CD8-positive, alpha-beta memory T cell (primary cell): ENCODE results near the gene SH3BP5L. TPM values are rescaled to one million over a fixed set of nuclear protein-coding genes. Genes with fewer than 3 reads are reported as not detected.
A peak's percentile ranks its signal among the peaks of the same experiment; 100 is the strongest.

Experiments used
- CTCF ChIA-PET: fragments of 350-600 bp; sonication (Branson Sonifier 250); formaldehyde crosslinking; loops from one replicate; lab custom pipeline; 2021; ENCODE audit warnings: antibody characterized with exemption; lab: Charles Lee
- POLR2A ChIA-PET: fragments of 350-600 bp; sonication (Branson Sonifier 250); formaldehyde crosslinking; loops from one replicate; lab custom pipeline; 2021; ENCODE audit warnings: antibody characterized with exemption; lab: Charles Lee
- DNase-seq, 5 donors: peaks; one replicate each; pipeline versions ENCODE4 v3.0.0 to v3.0.0-alpha.2; 2020 to 2022; ENCODE audit warnings: mixed read lengths in 1 of 5
- H3K27ac ChIP-seq: one replicate; pipeline ENCODE4 v1.7.0; 2013; ENCODE audit warnings: low read depth, mild to moderate bottlenecking, low read length, moderate library complexity
- H3K27me3 ChIP-seq: 2 replicates; pipeline ENCODE4 v1.7.0; 2013; ENCODE audit warnings: low read length, mild to moderate bottlenecking; ENCODE audit not compliant: insufficient read depth, poor library complexity, severe bottlenecking
- H3K36me3 ChIP-seq: 2 replicates; pipeline ENCODE4 v1.7.0; 2013; ENCODE audit warnings: mild to moderate bottlenecking, low read length, moderate library complexity; ENCODE audit not compliant: insufficient read depth
- H3K4me1 ChIP-seq: 2 replicates; pipeline ENCODE4 v1.7.0; 2013; ENCODE audit warnings: mild to moderate bottlenecking, low read length, moderate library complexity; ENCODE audit not compliant: insufficient read depth
- H3K4me3 ChIP-seq: 2 replicates; pipeline ENCODE4 v1.7.0; 2013; ENCODE audit warnings: mild to moderate bottlenecking, low read length
- H3K9me3 ChIP-seq: 2 replicates; pipeline ENCODE4 v1.7.0; 2013; ENCODE audit warnings: mild to moderate bottlenecking, low read length
- H3K27ac Mint-ChIP-seq, 8 donors: one replicate each; pipeline ENCODE4 v1.8.0; 2020 to 2021; ENCODE audit warnings: mixed read lengths in 8 of 8, mild to moderate bottlenecking in 6 of 8, inconsistent platforms in 3 of 8, moderate library complexity in 3 of 8
- H3K27me3 Mint-ChIP-seq, 2 donors: one replicate each; pipeline ENCODE4 v1.8.0; 2020 to 2021; ENCODE audit warnings: mixed read lengths in 2 of 2, mild to moderate bottlenecking in 1 of 2, moderate library complexity in 1 of 2
- H3K36me3 Mint-ChIP-seq, 3 donors: one replicate each; pipeline ENCODE4 v1.8.0; 2020 to 2021; ENCODE audit warnings: mixed read lengths in 3 of 3, inconsistent platforms in 1 of 3, mild to moderate bottlenecking in 1 of 3
- H3K4me1 Mint-ChIP-seq, 3 donors: one replicate each; pipeline ENCODE4 v1.8.0; 2020 to 2021; ENCODE audit warnings: mixed read lengths in 3 of 3, inconsistent platforms in 1 of 3, mild to moderate bottlenecking in 1 of 3
- H3K4me3 Mint-ChIP-seq, 7 donors: one replicate each; pipeline ENCODE4 v1.8.0; 2020 to 2021; ENCODE audit warnings: mixed read lengths in 7 of 7, mild to moderate bottlenecking in 6 of 7, moderate library complexity in 4 of 7, inconsistent platforms in 2 of 7
- H3K9me3 Mint-ChIP-seq, 5 donors: one replicate each; pipeline ENCODE4 v1.8.0; 2020 to 2022; ENCODE audit warnings: mixed read lengths in 5 of 5, mild to moderate bottlenecking in 3 of 5, moderate library complexity in 2 of 5, inconsistent platforms in 1 of 5
- polyA plus RNA-seq: library from polyadenylated mRNA; unstranded; fragments of 300-500 nt; fragmentation: Illumina TruSeq; gene quantifications from one replicate; pipeline ENCODE4 v1.2.3, GENCODE V29; 2021
- total RNA-seq, 2 experiments: library from RNA; stranded (reverse); gene quantifications; one replicate each; pipeline ENCODE4 v1.2.3, GENCODE V29; 2021

SH3BP5L gene
- total and polyA plus RNA-seq, 3 experiments from 2014 or later = 3.8 to 21.8 (median 20.1) TPM

GRCh38 chr1:248857201-248857600 is 31.5 kb upstream of the SH3BP5L start:
- ChIA-PET CTCF (interaction anchor here (0.8 kb wide), 1 partner anchor 19 kb away, joined by 3 read pairs; the partner anchor contains the start of gene ZNF672), POLR2A (no interaction called here)
- peaks cover 0 to 4% (median 0%) of the 10 kb centered on the region in 3 donors for H3K36me3 Mint-ChIP-seq
- H3K4me3 Mint-ChIP-seq = peak overlapping the region; percentile 30 to 94 (median 88)
- Histone ChIP-seq H3K9me3 (no peaks in the 10 kb centered on the region), H3K27ac (peak overlapping the region; percentile 77), H3K4me1 (peaks cover 67% of the 10 kb centered on the region), H3K27me3 (no peaks in the 10 kb centered on the region), H3K4me3 (no peak overlapping the region), H3K36me3 (no peaks in the 10 kb centered on the region)
- H3K4me1 Mint-ChIP-seq = peaks cover 34 to 44% (median 40%) of the 10 kb centered on the region in 3 donors
- H3K27me3 Mint-ChIP-seq = no peaks in the 10 kb centered on the region
- H3K27ac Mint-ChIP-seq = peak overlapping the region in 5 of 8 donors; percentile 64 to 97 (median 93)
- H3K9me3 Mint-ChIP-seq = no peaks in the 10 kb centered on the region
- no peak for DNase-seq

- H3K9me3 Mint-ChIP-seq = no peaks in the 10 kb centered on the region
- ChIA-PET POLR2A (no interaction called here), CTCF (no interaction called here)
- peak overlapping the region in 6 of 8 donors; percentile 27 to 79 (median 66) for H3K27ac Mint-ChIP-seq
- H3K9me3 ChIP-seq = no peaks in the 10 kb centered on the region
- H3K27me3 Mint-ChIP-seq = no peaks in the 10 kb centered on the region
- peak overlapping the region in 1 of 7 donors; percentile 59 for H3K4me3 Mint-ChIP-seq
- H3K4me3 ChIP-seq = no peak overlapping the region
- no peaks in the 10 kb centered on the region for H3K36me3 ChIP-seq
- H3K27ac ChIP-seq = peak overlapping the region; percentile 77
- H3K4me1 ChIP-seq = peaks cover 64% of the 10 kb centered on the region
- peaks cover 32 to 34% (median 32%) of the 10 kb centered on the region in 3 donors for H3K4me1 Mint-ChIP-seq
- peaks cover 0 to 4% (median 0%) of the 10 kb centered on the region in 3 donors for H3K36me3 Mint-ChIP-seq
- DNase-seq = no peak
- H3K27me3 ChIP-seq = no peaks in the 10 kb centered on the region
Measured at GRCh38 chr1:248856176-248856575, 30.5 kb upstream of the SH3BP5L start.

GRCh38 chr1:248855580-248855979 is 29.9 kb upstream of the SH3BP5L start:
- no peaks in the 10 kb centered on the region for H3K9me3 Mint-ChIP-seq
- H3K4me3 Mint-ChIP-seq = peak overlapping the region in 1 of 7 donors; percentile 19
- no peaks in the 10 kb centered on the region for H3K27me3 ChIP-seq
- ChIA-PET POLR2A (no interaction called here), CTCF (no interaction called here)
- H3K27me3 Mint-ChIP-seq = no peaks in the 10 kb centered on the region
- no peak overlapping the region for H3K4me3 ChIP-seq
- H3K27ac Mint-ChIP-seq = peak overlapping the region in 2 of 8 donors; percentile 77 to 79
- peaks cover 0 to 4% (median 0%) of the 10 kb centered on the region in 3 donors for H3K36me3 Mint-ChIP-seq
- no peak for DNase-seq
- no peaks in the 10 kb centered on the region for H3K36me3 ChIP-seq
- no peak overlapping the region for H3K27ac ChIP-seq
- H3K4me1 ChIP-seq = peaks cover 64% of the 10 kb centered on the region
- H3K4me1 Mint-ChIP-seq = peaks cover 32 to 33% (median 32%) of the 10 kb centered on the region in 3 donors
- no peaks in the 10 kb centered on the region for H3K9me3 ChIP-seq

GRCh38 chr1:248853663-248854375 is 28.1 kb upstream of the SH3BP5L start:
- H3K27ac ChIP-seq = no peak overlapping the region
- peaks cover 3% of the 10 kb centered on the region for H3K36me3 ChIP-seq
- H3K36me3 Mint-ChIP-seq = peaks cover 2 to 21% (median 3%) of the 10 kb centered on the region in 3 donors
- H3K27me3 ChIP-seq = no peaks in the 10 kb centered on the region
- ChIA-PET POLR2A (no interaction called here), CTCF (no interaction called here)
- H3K9me3 Mint-ChIP-seq = no peaks in the 10 kb centered on the region
- H3K27ac Mint-ChIP-seq = peak overlapping the region in 1 of 8 donors; percentile 69
- DNase-seq = peak; percentile 35 to 78 (median 51)
- peaks cover 15 to 21% (median 17%) of the 10 kb centered on the region in 3 donors for H3K4me1 Mint-ChIP-seq
- no peak overlapping the region for H3K4me3 Mint-ChIP-seq
- H3K4me3 ChIP-seq = no peak overlapping the region
- H3K9me3 ChIP-seq = no peaks in the 10 kb centered on the region
- peaks cover 56% of the 10 kb centered on the region for H3K4me1 ChIP-seq
- no peaks in the 10 kb centered on the region for H3K27me3 Mint-ChIP-seq

- Histone ChIP-seq H3K27me3 (no peaks in the 10 kb centered on the region), H3K36me3 (peaks cover 6% of the 10 kb centered on the region), H3K4me3 (no peak overlapping the region), H3K27ac (no peak overlapping the region), H3K9me3 (no peaks in the 10 kb centered on the region), H3K4me1 (peaks cover 46% of the 10 kb centered on the region)
- Mint-ChIP-seq H3K4me1 (peaks cover 4 to 13% (median 8%) of the 10 kb centered on the region in 3 donors), H3K27ac (no peak overlapping the region), H3K27me3 (no peaks in the 10 kb centered on the region), H3K4me3 (no peak overlapping the region), H3K9me3 (no peaks in the 10 kb centered on the region), H3K36me3 (peaks cover 5 to 28% (median 5%) of the 10 kb centered on the region in 3 donors)
- DNase-seq = no peak
- ChIA-PET POLR2A (no interaction called here), CTCF (interaction anchor here (1.1 kb wide), 1 partner anchor 11 kb away, joined by 3 read pairs; no protein-coding TSS in a partner anchor)
Measured at GRCh38 chr1:248852481-248853405, 27.0 kb upstream of the SH3BP5L start.

GRCh38 chr1:248851390-248851789 is 25.7 kb upstream of the SH3BP5L start:
- Histone ChIP-seq H3K4me1 (peaks cover 33% of the 10 kb centered on the region), H3K4me3 (no peak overlapping the region), H3K27ac (no peak overlapping the region), H3K27me3 (no peaks in the 10 kb centered on the region), H3K36me3 (peaks cover 8% of the 10 kb centered on the region), H3K9me3 (no peaks in the 10 kb centered on the region)
- POLR2A ChIA-PET = no interaction called here
- no peaks in the 10 kb centered on the region for H3K9me3 Mint-ChIP-seq
- DNase-seq = no peak
- H3K4me3 Mint-ChIP-seq = peak overlapping the region in 1 of 7 donors; percentile 15
- peak overlapping the region in 1 of 8 donors; percentile 30 for H3K27ac Mint-ChIP-seq
- H3K27me3 Mint-ChIP-seq = no peaks in the 10 kb centered on the region
- peaks cover 5 to 40% (median 5%) of the 10 kb centered on the region in 3 donors for H3K36me3 Mint-ChIP-seq
- CTCF ChIA-PET = interaction anchor here (0.8 kb wide), 1 partner anchor 9 kb away, joined by 4 read pairs; no protein-coding TSS in a partner anchor
- peaks cover 0 to 7% (median 3%) of the 10 kb centered on the region in 3 donors for H3K4me1 Mint-ChIP-seq

GRCh38 chr1:248850536-248851251 is 25.0 kb upstream of the SH3BP5L start:
- ChIA-PET POLR2A (no interaction called here), CTCF (interaction anchor here (0.8 to 1.3 kb wide), 2 partner anchors 9 to 12 kb away, joined by 3 to 4 read pairs; no protein-coding TSS in a partner anchor)
- peaks cover 15% of the 10 kb centered on the region for H3K36me3 ChIP-seq

More at GRCh38 chr1:248850536-248851251, 25.0 kb upstream of the SH3BP5L start:
- Mint-ChIP-seq H3K9me3 (no peaks in the 10 kb centered on the region), H3K4me1 (peaks cover 0 to 1% (median 0%) of the 10 kb centered on the region in 3 donors), H3K4me3 (no peak overlapping the region), H3K27me3 (no peaks in the 10 kb centered on the region), H3K27ac (peak overlapping the region in 1 of 8 donors; percentile 82), H3K36me3 (peaks cover 5 to 47% (median 7%) of the 10 kb centered on the region in 3 donors)
- Histone ChIP-seq H3K27me3 (no peaks in the 10 kb centered on the region), H3K27ac (no peak overlapping the region), H3K4me1 (peaks cover 31% of the 10 kb centered on the region), H3K9me3 (no peaks in the 10 kb centered on the region), H3K4me3 (no peak overlapping the region)
- DNase-seq = no peak
